ENCODE results near the gene DAPK1. TPM values are rescaled to one million over a fixed set of nuclear protein-coding genes. Genes with fewer than 3 reads are reported as not detected.

DAPK1 gene
- total and polyA plus RNA-seq, 7 donors: 0.66 to 8.4 (median 2.2) TPM

GRCh38 chr9:87681271-87682061 lies 183.8 kb downstream of the DAPK1 start:
- Histone ChIP-seq H3K4me3 (no peak overlapping the region), H3K36me3 (ENCODE audit: insufficient read depth in 1 of 2, low read depth in 1 of 2) (no peaks in the 10 kb centered on the region), H3K9me3 (no peaks in the 10 kb centered on the region), H3K27me3 (ENCODE audit: insufficient read depth in 3 of 3, low read length in 2 of 3) (no peaks in the 10 kb centered on the region), H3K4me1 (no peaks in the 10 kb centered on the region), H3K27ac (no peak overlapping the region)
- ATAC-seq (no peak), DNase-seq (no peak)
- WGBS, 3 donors: 88 to 92% (median 88%) methylated on average over 11 of the region's 11 CpGs
- TF ChIP-seq, protein P1, sequence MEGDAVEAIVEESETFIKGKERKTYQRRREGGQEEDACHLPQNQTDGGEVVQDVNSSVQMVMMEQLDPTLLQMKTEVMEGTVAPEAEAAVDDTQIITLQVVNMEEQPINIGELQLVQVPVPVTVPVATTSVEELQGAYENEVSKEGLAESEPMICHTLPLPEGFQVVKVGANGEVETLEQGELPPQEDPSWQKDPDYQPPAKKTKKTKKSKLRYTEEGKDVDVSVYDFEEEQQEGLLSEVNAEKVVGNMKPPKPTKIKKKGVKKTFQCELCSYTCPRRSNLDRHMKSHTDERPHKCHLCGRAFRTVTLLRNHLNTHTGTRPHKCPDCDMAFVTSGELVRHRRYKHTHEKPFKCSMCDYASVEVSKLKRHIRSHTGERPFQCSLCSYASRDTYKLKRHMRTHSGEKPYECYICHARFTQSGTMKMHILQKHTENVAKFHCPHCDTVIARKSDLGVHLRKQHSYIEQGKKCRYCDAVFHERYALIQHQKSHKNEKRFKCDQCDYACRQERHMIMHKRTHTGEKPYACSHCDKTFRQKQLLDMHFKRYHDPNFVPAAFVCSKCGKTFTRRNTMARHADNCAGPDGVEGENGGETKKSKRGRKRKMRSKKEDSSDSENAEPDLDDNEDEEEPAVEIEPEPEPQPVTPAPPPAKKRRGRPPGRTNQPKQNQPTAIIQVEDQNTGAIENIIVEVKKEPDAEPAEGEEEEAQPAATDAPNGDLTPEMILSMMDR (IDR thresholded peaks at IDR 0.05): no peak
- intact Hi-C loops (cut with DNase I): loop anchor here (5.0 kb wide), 2 partner anchors 46 to 131 kb away; partner anchors contain the start of gene CTSL (in 1 of the 2)

- ATAC-seq: no peak
- DNase-seq: no peak
- no peaks in the 10 kb centered on the region for H3K4me1 ChIP-seq
- H3K27ac ChIP-seq: no peak overlapping the region
- H3K4me3 ChIP-seq: no peak overlapping the region
- WGBS, 3 donors: 60 to 80% (median 74%) methylated on average over 4 of the region's 4 CpGs
- no peaks in the 10 kb centered on the region for H3K9me3 ChIP-seq
- H3K27me3 ChIP-seq (ENCODE audit: insufficient read depth in 3 of 3, low read length in 2 of 3): no peaks in the 10 kb centered on the region
- H3K36me3 ChIP-seq (ENCODE audit: insufficient read depth in 1 of 2, low read depth in 1 of 2): no peaks in the 10 kb centered on the region
- TF ChIP-seq, protein P1 (IDR thresholded peaks at IDR 0.05): no peak
- intact Hi-C loops (cut with DNase I): loop anchor here (5.0 kb wide), 2 partner anchors 45 to 130 kb away; partner anchors contain the start of gene CTSL (in 1 of the 2)
Observed at GRCh38 chr9:87682085-87682484, 184.4 kb downstream of the DAPK1 start.

DNA sequence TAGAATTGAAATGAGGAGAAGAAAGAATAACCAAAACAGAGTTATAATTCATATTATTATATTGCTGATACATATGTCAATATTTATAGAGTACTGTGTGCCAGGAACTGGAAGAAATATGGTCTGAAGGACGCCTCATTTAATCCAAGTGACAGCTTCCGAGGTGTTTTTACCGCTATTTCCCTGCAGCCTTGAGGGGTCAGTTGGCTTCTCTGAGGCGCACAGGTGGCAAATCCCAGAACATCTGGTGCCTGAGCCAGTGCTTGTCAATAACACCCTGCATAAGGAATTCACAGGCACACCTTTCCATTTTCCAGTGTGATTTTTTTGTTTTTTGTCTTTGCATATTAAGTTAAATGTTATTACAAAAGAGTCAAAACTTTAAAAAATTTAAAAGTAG lies 185.0 kb downstream of the DAPK1 start:
- Histone ChIP-seq H3K36me3 (ENCODE audit: insufficient read depth in 1 of 2, low read depth in 1 of 2) (no peaks in the 10 kb centered on the region), H3K4me3 (no peak overlapping the region), H3K4me1 (no peaks in the 10 kb centered on the region), H3K9me3 (no peaks in the 10 kb centered on the region), H3K27me3 (ENCODE audit: insufficient read depth in 3 of 3, low read length in 2 of 3) (no peaks in the 10 kb centered on the region), H3K27ac (no peak overlapping the region)
- intact Hi-C loops (cut with DNase I): loop anchor here (5.0 kb wide), 2 partner anchors 45 to 130 kb away; partner anchors contain the start of gene CTSL (in 1 of the 2)
- TF ChIP-seq, protein P1 (IDR thresholded peaks at IDR 0.05): no peak
- DNase-seq: no peak
- 93 to 94% (median 94%) methylated on average over 4 of the region's 4 CpGs for WGBS, 3 donors
- no peak for ATAC-seq

GRCh38 chr9:87683751-87684626 lies 186.3 kb downstream of the DAPK1 start:
- H3K27ac ChIP-seq: no peak overlapping the region
- H3K9me3 ChIP-seq: no peaks in the 10 kb centered on the region
- TF ChIP-seq, protein P1 (IDR thresholded peaks at IDR 0.05): no peak
- H3K36me3 ChIP-seq (ENCODE audit: insufficient read depth in 1 of 2, low read depth in 1 of 2): no peaks in the 10 kb centered on the region
- no peak for DNase-seq
- intact Hi-C loops (cut with DNase I): loop anchor here (5.0 kb wide), 2 partner anchors 43 to 128 kb away; partner anchors contain the start of gene CTSL (in 1 of the 2)
- H3K27me3 ChIP-seq (ENCODE audit: insufficient read depth in 3 of 3, low read length in 2 of 3): no peaks in the 10 kb centered on the region
- 85 to 89% (median 87%) methylated on average over 24 of the region's 24 CpGs for WGBS, 3 donors
- H3K4me1 ChIP-seq: no peaks in the 10 kb centered on the region
- no peak for ATAC-seq
- no peak overlapping the region for H3K4me3 ChIP-seq
